Stimulated activated CD8-positive, alpha-beta memory T cell treated with anti-CD3 and anti-CD28 coated beads, Interleukin-12 subunit alpha, Interleukin-12 subunit beta, amount 100 ng/mL, for 1 hour (primary cell): ENCODE results near the gene CLDN25.
"Not testable (repeated sequence)": the region's sequence is repeated elsewhere in the genome, so short reads cannot be mapped to it uniquely, and the experiment has no call there.

Source experiments
- DNase-seq: peaks from one replicate; pipeline ENCODE4 v3.0.0-alpha.2; 2020; ENCODE audit warnings: low read depth

Gene CLDN25

GRCh38 chr11:113779496-113779895, at the start of gene CLDN25:
Gene CLDN25, plus strand, starts transcription at chr11:113779796. Its CDS starts 0 bp downstream, at chr11:113779796.
- no peak for DNase-seq

GRCh38 chr11:113730887-113731726, 48.5 kb upstream of the CLDN25 start:
- DNase-seq, result no peak

GRCh38 chr11:113732092-113732491, 47.5 kb upstream of the CLDN25 start:
- no peak for DNase-seq

GRCh38 chr11:113736323-113736722, 43.3 kb upstream of the CLDN25 start:
- DNase-seq, result no peak

- DNase-seq, result no peak
Observed at GRCh38 chr11:113752932-113753331, 26.7 kb upstream of the CLDN25 start.

DNA sequence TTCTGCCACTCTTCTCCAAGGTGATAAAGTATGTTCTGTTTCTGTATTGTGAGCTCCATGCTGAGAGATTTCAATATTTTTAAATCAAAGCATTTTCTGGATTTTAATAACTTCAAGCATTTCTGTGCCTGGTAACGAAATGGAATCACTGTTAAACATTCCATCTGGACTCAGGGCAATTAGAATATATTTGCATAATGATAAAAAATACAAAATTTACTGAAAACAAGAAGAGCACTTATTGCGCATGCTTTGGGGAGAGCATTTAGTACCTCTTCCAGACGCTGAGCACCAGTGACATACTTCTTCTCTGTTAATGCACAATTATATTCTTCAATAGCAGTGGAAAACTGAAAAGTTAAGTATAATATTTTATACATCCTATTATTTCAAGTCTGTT, 19.4 kb upstream of the CLDN25 start:
- no peak for DNase-seq

DNA sequence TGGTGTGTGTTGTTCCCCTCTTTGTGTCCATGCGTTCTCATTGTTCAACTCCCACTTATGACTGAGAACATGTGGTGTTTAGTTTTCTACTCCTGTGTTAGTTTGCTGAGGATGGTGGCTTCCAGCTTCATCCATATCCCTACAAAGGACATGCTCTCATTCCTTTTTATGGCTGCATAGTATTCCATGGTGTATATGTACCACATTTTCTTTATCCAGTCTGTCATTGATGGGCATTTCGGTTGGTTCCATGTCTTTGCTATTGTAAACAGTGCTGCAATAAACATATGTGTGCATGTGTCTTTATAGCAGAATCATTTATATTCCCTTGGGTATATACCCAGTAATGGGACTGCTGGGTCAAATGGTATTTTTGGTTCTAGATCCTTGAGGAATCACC, 16.6 kb upstream of the CLDN25 start:
- DNase-seq, result not testable (repeated sequence)

GRCh38 chr11:113764527-113765219, 14.9 kb upstream of the CLDN25 start:
- DNase-seq, result no peak

DNA sequence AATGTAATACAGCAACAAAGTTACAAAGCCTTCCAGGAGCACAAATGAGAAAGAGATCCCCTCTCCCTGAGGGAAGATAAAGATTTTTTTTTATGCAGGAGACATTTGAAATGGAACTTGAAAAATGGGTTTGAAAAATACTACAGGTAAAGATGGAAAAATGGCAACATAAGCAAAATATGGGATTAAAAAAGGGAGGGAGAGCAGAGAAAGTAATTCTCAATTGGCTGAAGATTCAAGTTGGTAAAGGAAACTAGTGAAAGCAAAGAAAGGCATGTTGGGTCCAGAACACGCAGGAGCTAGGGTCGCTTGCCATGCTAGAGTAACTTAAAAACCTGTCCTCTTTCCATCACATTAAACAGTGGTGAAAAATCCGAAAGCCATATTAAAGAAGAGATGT, 7.6 kb upstream of the CLDN25 start:
- no peak for DNase-seq

- no peak for DNase-seq
Observed at GRCh38 chr11:113773092-113773415, 6.5 kb upstream of the CLDN25 start.

DNA sequence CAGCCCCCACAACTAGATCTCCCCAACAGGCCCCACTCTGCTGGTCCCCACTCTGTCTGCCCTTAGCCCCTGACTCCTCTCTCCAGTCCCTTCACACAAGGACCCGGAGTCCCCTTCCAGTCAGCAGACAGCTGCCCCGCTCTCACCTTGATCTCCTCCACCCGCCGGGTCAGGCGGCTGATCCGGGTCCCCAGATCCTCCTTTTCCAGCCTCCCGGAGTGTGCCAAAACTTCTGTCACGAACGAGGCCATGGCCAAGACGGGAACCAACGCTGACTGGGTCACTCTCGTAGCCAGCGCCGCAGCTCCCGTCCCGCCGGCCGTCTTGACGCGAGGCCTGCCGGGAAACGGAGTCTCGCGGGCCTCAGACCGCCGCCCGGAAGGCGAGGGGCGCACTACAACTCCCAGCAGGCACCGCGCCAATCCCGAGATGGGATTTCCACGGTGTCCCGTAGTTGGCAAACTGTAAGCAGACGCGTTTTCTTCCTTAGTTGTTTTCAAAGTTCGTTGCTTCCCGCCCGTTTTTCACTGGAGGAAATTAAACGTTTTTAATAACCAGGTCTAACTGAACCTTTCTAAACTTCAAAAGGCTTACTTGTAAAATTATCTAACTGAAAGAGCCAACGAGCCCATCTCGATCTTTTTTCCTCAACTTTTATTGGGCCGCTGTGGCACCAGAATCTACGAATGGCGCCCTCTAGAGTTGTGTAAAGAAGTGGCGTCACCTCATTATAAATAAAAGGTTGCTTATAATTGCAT, 6.0 kb upstream of the CLDN25 start, which contains the start of gene ZW10:
Gene ZW10 (minus strand): TSS at position 277 of the 758 bp plus-strand sequence. CDS start 26 bp downstream, at position 251.
- DNase-seq, result peak; percentile 86

GRCh38 chr11:113774174-113774503, 5.5 kb upstream of the CLDN25 start:
- DNase-seq, result no peak

DNA sequence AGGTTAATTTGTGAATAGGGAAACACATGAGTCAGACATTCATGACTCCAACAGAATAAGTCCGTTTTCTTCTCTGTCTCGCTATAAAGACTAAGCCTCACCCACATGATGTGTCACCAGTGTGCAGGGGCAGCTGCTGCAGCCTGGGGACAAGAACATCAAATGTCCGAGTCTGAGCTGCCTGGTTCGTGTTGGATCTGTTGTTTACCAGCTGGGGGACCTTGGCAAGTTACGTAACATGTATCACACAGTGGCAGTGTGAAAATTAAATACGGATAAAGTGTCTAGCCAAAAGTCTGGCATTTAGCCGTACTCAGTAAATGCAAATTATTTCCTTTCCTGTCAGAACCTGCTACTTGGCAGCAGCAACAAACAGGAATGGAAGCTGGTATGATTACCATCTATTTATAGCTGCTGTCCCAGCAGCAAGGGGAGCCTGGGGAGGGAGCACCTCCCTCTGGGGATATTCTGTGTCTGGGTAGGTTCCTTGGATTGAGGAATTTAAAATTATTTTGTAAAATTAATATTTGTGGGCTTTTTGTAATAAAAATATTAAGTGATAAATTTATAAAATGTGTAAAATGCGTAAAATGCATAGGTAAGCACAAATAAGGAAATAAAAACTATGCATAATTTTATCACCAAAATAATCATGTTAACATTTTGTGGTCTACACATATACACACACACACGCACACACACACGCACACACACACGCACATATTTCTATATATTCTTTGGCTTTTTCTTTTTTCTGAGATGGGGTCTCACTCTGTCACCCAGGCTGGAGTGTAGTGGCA, 1.3 kb upstream of the CLDN25 start:
- no peak for DNase-seq

DNA sequence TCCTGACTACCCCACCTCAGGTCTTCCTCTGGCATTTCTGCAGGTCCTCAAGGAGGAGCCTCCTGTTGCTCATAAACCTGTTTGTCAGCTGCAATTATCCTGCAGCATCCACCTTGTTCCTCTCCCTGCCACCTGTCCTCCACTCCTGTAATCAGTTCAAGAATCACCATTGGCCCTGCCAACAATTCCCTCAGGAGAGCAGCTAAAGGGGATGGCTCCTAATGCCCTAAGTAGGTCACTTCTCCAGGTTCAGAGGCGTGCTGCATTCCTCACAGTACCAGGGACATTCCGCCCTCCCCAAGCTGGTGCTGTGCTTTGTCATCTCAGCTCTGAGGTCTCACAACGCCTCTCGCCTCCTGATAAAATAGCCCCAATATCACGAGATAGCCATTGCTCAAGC, 2.1 kb downstream of the CLDN25 start:
- no peak for DNase-seq

- DNase-seq, result no peak
Observed at GRCh38 chr11:113782134-113782533, 2.5 kb downstream of the CLDN25 start.

DNA sequence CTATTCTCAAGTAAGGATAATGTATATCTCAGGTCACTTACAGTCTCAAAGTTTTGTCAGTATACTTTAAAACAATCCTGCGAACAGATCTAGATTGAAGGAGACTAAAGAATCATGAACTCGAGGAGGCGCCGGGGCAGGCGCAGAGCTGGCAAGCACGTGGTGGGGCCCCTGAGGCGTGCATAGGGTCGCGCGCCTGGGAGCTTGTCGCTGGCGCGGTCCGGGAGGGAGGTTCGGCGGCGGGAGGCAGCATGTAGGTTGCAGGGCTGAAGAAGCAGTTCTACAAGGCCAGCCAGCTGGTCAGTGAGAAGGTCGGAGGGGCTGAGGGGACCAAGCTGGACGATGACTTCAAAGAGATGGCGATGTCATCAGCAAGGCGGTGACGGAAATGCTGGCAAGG, 9.4 kb downstream of the CLDN25 start:
- DNase-seq, result not testable (repeated sequence)

DNA sequence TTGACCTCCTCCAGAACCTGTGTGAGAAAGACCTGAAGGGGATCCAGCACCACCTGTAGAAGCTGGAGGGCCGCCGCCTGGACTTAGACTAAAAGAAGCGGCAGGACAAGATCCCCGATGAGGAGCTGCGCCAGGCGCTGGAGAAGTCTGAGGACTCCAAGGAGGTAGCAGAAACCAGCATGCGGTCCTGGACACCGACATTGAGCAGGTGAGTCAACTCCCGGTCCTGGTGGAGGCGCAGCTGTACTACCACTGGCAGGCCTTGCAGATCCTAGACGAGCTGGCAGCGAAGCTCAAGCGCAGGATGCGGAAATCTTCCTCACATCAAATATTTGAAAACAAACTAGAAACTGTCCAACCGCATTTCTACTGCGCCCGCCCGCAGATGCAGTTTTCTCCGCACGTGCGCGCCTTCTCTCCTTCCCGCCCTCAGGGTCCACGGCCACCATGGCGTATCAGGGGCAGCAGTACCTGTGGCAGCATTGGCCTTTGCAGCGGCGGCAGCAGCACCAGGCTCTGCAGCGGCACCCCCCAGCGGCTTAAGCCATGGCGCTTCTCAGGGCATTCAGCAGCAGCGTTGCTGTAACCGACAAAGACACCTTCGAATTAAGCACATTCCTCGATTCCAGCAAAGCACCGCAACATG, 10.2 kb downstream of the CLDN25 start:
- no peak for DNase-seq

DNA sequence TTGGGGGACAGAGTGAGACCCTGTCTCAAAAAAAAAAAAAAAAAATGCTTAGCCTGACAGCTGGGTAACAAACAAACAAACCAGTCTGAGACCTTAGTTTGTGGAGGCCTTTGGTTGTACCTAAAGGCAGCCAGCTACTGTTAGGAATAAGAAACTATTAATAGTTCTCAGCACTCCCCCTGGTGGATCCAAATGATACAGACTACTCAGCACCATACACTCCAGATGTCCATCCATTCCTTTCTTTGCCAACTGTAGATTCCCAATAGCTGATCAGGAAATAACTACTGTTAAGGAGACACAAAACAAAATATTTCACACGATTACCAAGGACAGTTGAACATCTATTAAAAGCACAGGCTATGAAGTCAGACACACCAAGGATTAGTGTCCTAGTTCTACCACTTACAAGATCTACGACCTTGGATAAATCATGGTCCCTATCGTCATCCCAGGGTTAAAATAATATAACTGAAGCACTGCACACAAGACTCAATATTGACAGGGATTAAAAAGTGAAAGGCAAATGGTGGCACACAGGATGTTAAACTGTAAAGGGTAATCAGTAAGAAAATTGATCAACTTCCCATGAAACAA, 17.2 kb downstream of the CLDN25 start:
- no peak for DNase-seq

DNA sequence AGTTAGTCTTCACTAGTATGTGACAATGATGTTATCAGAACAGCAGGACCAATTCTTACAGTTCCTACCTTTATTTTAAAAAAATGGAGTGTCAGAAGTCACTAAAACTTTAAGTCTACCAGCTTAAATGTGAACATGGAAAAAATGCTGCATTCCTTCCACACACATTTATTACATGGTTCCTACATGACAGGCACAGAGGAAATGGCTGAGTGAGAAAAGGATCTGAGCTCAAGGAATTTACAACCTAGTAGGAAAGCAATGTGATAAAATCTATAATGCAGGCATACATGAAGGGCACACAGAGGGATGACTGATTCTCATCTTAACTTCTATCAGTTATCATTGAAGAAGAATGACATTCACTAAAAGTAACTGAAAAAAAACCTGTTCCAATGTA, 23.0 kb downstream of the CLDN25 start:
- DNase-seq, result no peak

DNA sequence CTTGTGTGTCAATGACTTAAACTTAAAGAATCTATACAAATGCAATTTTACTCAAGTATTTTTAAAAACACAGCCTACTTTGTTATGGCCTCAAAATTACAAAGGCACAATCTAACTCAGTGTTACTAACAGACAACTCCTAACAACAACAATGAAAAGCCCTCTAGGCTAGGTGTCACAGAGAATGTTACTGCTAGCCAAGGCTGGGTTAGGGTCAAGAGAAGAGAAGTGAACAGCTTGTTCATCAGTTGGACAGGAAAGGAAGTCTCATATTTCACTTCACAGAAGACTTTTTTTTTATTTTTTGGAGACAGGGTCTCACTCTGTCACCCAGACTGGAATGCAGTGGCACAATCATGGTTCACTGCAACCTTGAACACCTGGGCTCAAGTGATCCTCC, 26.0 kb downstream of the CLDN25 start:
- DNase-seq, result no peak

- DNase-seq, result no peak
Observed at GRCh38 chr11:113806406-113806805, 26.8 kb downstream of the CLDN25 start.
